ENCODE measurements around the gene DCST2. TPM values are rescaled to one million over a fixed set of nuclear protein-coding genes. Genes with fewer than 3 reads are reported as not detected.

Gene DCST2
- total RNA-seq, 4 donors from 2014 or later, result not detected

DNA sequence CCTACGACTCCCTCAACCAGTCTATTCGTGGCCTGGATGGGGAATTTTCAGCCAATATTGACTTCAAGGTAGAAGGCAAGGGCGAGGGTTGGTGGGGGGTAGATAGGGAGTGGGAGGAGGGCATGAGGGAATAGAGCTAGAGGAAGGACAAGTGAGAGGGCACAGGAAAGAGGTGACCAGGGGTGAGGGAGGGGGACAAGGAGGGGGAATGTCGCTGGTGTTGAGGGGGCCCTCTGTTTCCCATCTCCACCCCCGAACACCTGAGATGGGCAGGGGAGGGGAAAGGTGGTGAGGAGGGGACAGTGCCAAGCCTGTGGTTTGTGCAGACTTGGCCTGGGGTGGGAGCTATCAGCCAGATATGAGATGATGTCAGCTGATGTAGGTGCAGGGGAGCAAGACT, 9.2 kb upstream of the DCST2 start:
- Histone ChIP-seq H3K9me3 (no peaks in the 10 kb centered on the region), H3K4me3 (no peak overlapping the region), H3K36me3 (no peaks in the 10 kb centered on the region), H3K27ac (no peak overlapping the region), H3K4me1 (peaks cover 9 to 14% of the 10 kb centered on the region in 2 donors), H3K27me3 (no peaks in the 10 kb centered on the region)
- in situ Hi-C loops (cut with MboI; ENCODE audit: low sequenced_read_pairs in 4 of 4), result no loop called here
- ATAC-seq (no peak), DNase-seq (no peak)
- intact Hi-C loops (cut with DNase I; ENCODE audit: low total_unique reads), result no loop called here
- TF ChIP-seq POLR2A (IDR thresholded peaks at IDR 0.05), result no peak
- TF ChIP-seq, protein P1, sequence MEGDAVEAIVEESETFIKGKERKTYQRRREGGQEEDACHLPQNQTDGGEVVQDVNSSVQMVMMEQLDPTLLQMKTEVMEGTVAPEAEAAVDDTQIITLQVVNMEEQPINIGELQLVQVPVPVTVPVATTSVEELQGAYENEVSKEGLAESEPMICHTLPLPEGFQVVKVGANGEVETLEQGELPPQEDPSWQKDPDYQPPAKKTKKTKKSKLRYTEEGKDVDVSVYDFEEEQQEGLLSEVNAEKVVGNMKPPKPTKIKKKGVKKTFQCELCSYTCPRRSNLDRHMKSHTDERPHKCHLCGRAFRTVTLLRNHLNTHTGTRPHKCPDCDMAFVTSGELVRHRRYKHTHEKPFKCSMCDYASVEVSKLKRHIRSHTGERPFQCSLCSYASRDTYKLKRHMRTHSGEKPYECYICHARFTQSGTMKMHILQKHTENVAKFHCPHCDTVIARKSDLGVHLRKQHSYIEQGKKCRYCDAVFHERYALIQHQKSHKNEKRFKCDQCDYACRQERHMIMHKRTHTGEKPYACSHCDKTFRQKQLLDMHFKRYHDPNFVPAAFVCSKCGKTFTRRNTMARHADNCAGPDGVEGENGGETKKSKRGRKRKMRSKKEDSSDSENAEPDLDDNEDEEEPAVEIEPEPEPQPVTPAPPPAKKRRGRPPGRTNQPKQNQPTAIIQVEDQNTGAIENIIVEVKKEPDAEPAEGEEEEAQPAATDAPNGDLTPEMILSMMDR (IDR thresholded peaks at IDR 0.05 in 4 of 5, conservative IDR thresholded peaks at IDR 0.05 in 1 of 5), result no peak

DNA sequence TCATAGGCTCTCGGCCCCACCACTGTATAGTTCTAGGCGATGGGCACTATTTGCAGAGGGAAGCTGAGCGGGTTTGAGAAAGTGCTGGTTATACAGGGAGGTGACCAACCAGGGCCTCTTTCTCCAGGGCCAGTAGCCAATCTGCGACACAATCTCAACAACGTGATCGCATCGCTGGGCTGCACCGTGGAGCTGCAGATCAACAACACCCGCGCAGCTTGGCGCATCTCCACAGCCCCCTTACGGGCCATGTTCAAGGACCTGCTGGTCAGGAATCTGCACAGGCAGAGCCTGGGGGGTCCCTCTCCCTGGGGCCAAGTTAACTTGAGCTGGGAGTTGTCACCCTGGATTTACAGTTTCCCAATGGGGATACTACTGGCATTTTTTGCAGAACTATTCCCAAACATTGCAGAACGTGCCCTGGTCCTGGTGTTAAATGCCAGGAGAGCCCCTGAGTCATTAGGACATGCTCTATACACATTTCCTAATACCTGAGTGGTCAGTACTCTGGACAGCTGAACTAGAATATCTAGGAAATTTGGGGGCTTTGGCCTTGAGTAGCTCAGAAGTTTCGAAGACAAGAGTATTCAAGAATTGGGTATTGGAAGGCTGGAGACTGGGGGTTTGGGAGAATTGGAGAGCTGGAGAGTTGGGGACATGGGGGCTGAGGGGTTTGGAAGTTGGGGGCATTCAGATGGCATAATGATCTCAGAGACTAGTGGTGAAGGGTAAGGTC, 6.9 kb upstream of the DCST2 start:
- H3K27ac ChIP-seq, result no peak overlapping the region
- intact Hi-C loops (cut with DNase I; ENCODE audit: low total_unique reads), result no loop called here
- in situ Hi-C loops (cut with MboI; ENCODE audit: low sequenced_read_pairs in 4 of 4), result no loop called here
- no peak for TF ChIP-seq POLR2A (IDR thresholded peaks at IDR 0.05)
- TF ChIP-seq, protein P1 (IDR thresholded peaks at IDR 0.05 in 4 of 5, conservative IDR thresholded peaks at IDR 0.05 in 1 of 5), result no peak
- H3K4me3 ChIP-seq, result no peak overlapping the region
- H3K4me1 ChIP-seq, result peaks cover 9 to 14% of the 10 kb centered on the region in 2 donors
- no peaks in the 10 kb centered on the region for H3K9me3 ChIP-seq
- no peaks in the 10 kb centered on the region for H3K36me3 ChIP-seq
- no peaks in the 10 kb centered on the region for H3K27me3 ChIP-seq
- no peak for DNase-seq
- no peak for ATAC-seq

DNA sequence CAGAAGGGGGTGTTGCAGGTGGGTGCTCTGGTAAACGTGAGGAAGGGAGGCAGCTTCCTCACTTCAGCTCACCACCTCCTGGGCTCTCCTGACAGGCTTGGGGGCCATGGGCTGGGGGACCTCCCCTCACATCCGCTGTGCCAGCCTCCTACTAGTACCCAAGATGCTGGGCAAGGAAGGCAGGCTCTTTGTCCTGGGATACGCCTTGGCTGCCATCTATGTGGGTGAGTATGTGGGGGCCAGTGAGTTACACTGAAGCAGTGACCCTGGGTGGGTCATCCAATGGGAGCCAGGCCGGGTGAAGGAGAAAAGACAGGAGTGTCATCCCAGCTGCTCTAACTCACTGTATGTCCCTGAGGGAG, 5.7 kb upstream of the DCST2 start:
- Histone ChIP-seq H3K4me3 (no peak overlapping the region), H3K27ac (peak overlapping the region; percentile 22 to 81 (median 48)), H3K4me1 (peaks cover 0 to 10% of the 10 kb centered on the region in 2 donors), H3K27me3 (no peaks in the 10 kb centered on the region), H3K36me3 (no peaks in the 10 kb centered on the region), H3K9me3 (no peaks in the 10 kb centered on the region)
- TF ChIP-seq POLR2A (IDR thresholded peaks at IDR 0.05), result no peak
- TF ChIP-seq, protein P1 (IDR thresholded peaks at IDR 0.05 in 4 of 5, conservative IDR thresholded peaks at IDR 0.05 in 1 of 5), result no peak
- intact Hi-C loops (cut with DNase I; ENCODE audit: low total_unique reads) (no loop called here), in situ Hi-C loops (cut with MboI; ENCODE audit: low sequenced_read_pairs in 4 of 4) (no loop called here)
- DNase-seq (no peak), ATAC-seq (no peak)

DNA sequence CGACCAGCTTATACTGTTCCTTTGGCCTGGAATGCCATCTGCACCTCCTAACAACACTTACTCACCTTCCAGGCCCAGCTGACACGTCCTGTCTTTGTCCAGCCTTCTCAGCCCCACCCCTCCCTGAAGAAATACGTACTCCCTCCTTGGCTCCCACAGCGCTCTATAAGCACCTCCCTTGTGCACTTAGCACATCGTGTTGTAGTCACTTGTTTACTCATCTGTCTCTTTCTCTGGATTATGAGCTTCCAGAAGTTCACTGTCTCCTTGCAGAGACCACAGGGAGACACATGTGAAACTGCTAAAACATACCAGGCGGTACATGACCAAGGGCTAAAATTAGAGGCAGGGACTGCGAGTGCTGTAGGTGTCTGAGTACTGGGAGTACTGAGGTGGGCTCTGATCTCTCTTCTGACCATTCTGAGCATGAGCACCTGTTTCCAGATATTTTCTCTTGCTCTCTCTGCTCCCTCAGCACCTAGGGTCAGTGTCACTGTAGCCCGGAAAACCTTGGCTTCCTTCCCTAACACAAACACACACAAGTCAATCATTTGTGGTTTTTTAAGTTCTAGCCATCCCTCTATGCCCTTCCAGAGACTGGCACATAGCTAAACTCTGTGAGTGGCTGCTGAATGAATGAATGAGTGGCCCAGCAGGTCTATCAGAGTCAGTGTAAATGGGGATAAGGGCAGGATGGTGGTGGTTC, 5.2 kb upstream of the DCST2 start:
- ATAC-seq (peak; percentile 63 to 92), DNase-seq (peak in 1 of 2 donors; percentile 45)
- H3K4me1 ChIP-seq, result peaks cover 0 to 10% of the 10 kb centered on the region in 2 donors
- no peaks in the 10 kb centered on the region for H3K36me3 ChIP-seq
- H3K9me3 ChIP-seq, result no peaks in the 10 kb centered on the region
- H3K27ac ChIP-seq, result peak overlapping the region; percentile 22 to 81 (median 48)
- intact Hi-C loops (cut with DNase I; ENCODE audit: low total_unique reads), result no loop called here
- H3K4me3 ChIP-seq, result no peak overlapping the region
- no peaks in the 10 kb centered on the region for H3K27me3 ChIP-seq
- in situ Hi-C loops (cut with MboI; ENCODE audit: low sequenced_read_pairs in 4 of 4), result no loop called here
- TF ChIP-seq POLR2A (IDR thresholded peaks at IDR 0.05), result no peak
- TF ChIP-seq, protein P1 (IDR thresholded peaks at IDR 0.05 in 4 of 5, conservative IDR thresholded peaks at IDR 0.05 in 1 of 5), result no peak
